ENCODE results near the gene CCDC116.

CCDC116 gene

DNA sequence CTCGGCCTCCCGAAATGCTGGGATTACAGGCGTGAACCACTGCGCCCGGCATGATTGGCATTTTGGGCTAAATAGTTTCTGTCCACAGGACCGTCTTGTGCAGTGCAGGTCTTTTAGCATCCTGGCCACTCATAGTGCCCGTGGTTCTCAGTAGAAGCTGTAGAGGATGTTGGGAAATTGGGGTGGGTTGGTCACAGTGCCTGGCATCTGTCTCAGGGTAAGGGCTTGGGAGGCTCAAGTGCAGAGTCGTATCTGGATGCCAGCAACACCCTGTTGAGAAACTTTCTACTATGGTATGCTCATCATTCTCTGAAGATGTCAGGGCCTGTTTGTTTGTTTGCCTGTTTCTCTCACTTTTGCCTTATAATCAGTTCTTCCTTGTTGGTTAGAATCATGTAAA is 43.2 kb upstream of the CCDC116 start:
- Histone ChIP-seq H3K4me2 (ENCODE audit: low read length) (no peak overlapping the region), H3K36me3 (ENCODE audit: control insufficient read depth, insufficient read depth, low read length) (no peaks in the 10 kb centered on the region), H3K9ac (no peak overlapping the region), H3K79me2 (peaks cover 38% of the 10 kb centered on the region), H2AFZ (no peak overlapping the region), H3K4me1 (no peaks in the 10 kb centered on the region), H3K27me3 (ENCODE audit: control insufficient read depth, insufficient read depth, low read length) (no peaks in the 10 kb centered on the region), H3K27ac (no peak overlapping the region), H3K4me3 (ENCODE audit: low read depth, low read length) (no peak overlapping the region), H3K9me3 (ENCODE audit: control insufficient read depth, low read length) (no peaks in the 10 kb centered on the region)
- TF ChIP-seq, protein P1, sequence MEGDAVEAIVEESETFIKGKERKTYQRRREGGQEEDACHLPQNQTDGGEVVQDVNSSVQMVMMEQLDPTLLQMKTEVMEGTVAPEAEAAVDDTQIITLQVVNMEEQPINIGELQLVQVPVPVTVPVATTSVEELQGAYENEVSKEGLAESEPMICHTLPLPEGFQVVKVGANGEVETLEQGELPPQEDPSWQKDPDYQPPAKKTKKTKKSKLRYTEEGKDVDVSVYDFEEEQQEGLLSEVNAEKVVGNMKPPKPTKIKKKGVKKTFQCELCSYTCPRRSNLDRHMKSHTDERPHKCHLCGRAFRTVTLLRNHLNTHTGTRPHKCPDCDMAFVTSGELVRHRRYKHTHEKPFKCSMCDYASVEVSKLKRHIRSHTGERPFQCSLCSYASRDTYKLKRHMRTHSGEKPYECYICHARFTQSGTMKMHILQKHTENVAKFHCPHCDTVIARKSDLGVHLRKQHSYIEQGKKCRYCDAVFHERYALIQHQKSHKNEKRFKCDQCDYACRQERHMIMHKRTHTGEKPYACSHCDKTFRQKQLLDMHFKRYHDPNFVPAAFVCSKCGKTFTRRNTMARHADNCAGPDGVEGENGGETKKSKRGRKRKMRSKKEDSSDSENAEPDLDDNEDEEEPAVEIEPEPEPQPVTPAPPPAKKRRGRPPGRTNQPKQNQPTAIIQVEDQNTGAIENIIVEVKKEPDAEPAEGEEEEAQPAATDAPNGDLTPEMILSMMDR (IDR thresholded peaks at IDR 0.05), result no peak

DNA sequence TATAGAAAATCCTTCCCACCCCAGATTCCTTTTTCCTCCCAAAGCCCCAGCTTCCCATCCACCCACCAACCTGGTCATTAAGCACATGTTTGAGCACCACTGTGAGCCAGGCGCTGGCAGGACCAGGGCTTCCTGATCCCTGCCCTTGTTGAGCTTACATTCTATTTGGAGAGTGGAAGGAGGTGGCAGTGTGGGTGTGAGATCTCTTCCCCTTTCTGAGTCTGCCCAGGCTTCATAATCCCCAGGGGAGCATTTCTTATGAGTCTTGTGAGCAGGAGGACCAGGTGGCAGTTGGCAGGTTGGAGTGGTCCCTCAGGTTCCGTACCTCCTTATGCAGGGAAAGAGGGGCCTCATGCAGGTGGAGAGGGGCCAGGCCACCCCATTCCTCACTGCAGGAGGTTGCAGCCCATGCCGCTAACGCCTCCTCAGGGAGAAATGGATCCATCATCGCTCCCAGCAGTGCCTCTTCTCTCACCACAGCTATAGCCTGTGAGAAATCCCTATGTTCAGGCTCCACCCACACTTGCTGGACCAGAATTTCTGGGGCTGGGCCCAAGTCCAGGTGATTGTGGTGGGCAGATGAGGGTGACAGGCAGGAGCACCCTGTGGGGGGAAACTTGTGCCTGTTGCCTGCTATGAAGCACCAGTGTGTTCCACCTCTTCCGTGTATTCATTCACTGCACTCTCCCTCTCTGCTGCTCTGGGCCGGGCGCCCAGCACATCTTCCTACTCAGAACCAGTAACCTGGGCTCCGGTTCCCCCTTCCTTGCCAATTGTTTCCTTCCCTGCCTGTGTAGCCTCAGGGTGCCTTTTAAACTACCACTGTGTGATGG is 41.5 kb upstream of the CCDC116 start:
- Histone ChIP-seq H3K27me3 (ENCODE audit: control insufficient read depth, insufficient read depth, low read length) (no peaks in the 10 kb centered on the region), H3K36me3 (ENCODE audit: control insufficient read depth, insufficient read depth, low read length) (no peaks in the 10 kb centered on the region), H3K4me1 (no peaks in the 10 kb centered on the region), H3K4me2 (ENCODE audit: low read length) (no peak overlapping the region), H3K79me2 (peaks cover 35% of the 10 kb centered on the region), H3K4me3 (ENCODE audit: low read depth, low read length) (no peak overlapping the region), H3K27ac (no peak overlapping the region), H2AFZ (no peak overlapping the region), H3K9me3 (ENCODE audit: control insufficient read depth, low read length) (no peaks in the 10 kb centered on the region), H3K9ac (no peak overlapping the region)
- TF ChIP-seq, protein P1 (IDR thresholded peaks at IDR 0.05), result no peak

DNA sequence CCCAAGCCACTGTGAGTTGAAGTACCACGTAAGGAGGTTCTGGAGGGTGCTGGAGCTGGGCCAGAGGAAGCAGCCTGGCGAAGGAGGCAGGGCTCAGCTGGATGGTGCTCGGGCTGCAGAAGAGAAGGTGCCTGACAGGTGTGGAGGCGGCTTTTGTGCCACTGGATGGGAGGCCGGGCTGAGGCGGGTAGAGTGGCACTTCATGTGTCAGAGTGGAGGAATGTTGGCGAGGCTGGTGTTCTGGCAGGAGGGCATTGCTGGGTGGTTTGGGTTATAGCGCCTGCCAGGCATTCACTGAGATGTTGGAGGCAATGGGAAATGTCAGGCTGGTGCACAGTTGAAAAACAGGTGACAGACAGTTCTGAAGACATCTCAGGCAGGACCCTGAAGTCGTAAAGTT is 40.9 kb upstream of the CCDC116 start:
- Histone ChIP-seq H3K4me2 (ENCODE audit: low read length) (no peak overlapping the region), H3K9me3 (ENCODE audit: control insufficient read depth, low read length) (no peaks in the 10 kb centered on the region), H3K36me3 (ENCODE audit: control insufficient read depth, insufficient read depth, low read length) (no peaks in the 10 kb centered on the region), H3K9ac (no peak overlapping the region), H3K27ac (no peak overlapping the region), H3K4me3 (ENCODE audit: low read depth, low read length) (no peak overlapping the region), H3K4me1 (no peaks in the 10 kb centered on the region), H2AFZ (no peak overlapping the region), H3K79me2 (peaks cover 40% of the 10 kb centered on the region), H3K27me3 (ENCODE audit: control insufficient read depth, insufficient read depth, low read length) (no peaks in the 10 kb centered on the region)
- TF ChIP-seq, protein P1 (IDR thresholded peaks at IDR 0.05), result no peak

DNA sequence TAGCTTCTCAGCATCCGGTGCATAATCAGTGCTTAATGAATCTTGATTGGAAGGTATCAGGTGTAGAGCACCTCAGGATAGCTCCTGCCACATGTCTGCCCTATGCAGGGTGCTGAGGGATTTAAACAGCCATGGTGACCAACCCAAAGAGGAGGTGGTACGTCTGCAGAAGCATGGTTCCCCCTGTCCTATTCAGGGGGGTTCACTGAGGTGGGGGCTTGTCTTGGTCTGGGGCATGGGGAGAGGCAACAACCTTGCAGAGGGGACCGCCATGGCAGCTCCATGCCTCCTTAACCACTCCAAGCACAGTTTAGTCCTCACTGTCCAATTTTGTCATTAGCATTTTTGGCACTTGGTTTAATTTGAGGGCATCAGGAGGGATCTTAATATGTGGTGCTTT is 40.1 kb upstream of the CCDC116 start:
- TF ChIP-seq, protein P1 (IDR thresholded peaks at IDR 0.05), result no peak
- no peak overlapping the region for H3K9ac ChIP-seq
- no peaks in the 10 kb centered on the region for H3K36me3 ChIP-seq (ENCODE audit: control insufficient read depth, insufficient read depth, low read length)
- H2AFZ ChIP-seq, result no peak overlapping the region
- no peaks in the 10 kb centered on the region for H3K27me3 ChIP-seq (ENCODE audit: control insufficient read depth, insufficient read depth, low read length)
- no peaks in the 10 kb centered on the region for H3K4me1 ChIP-seq
- H3K4me2 ChIP-seq (ENCODE audit: low read length), result no peak overlapping the region
- no peaks in the 10 kb centered on the region for H3K9me3 ChIP-seq (ENCODE audit: control insufficient read depth, low read length)
- no peak overlapping the region for H3K4me3 ChIP-seq (ENCODE audit: low read depth, low read length)
- H3K79me2 ChIP-seq, result peaks cover 38% of the 10 kb centered on the region
- H3K27ac ChIP-seq, result no peak overlapping the region

Measured in parathyroid adenoma (tissue), 2 donors.